ENCODE measurements around the gene PIH1D1. TPM values are rescaled to one million over a fixed set of nuclear protein-coding genes. Genes with fewer than 3 reads are reported as not detected.

Gene PIH1D1
- total and polyA plus RNA-seq, 10 of the 15 experiments (the other 5 are each of a cell fraction or from before 2014, with no cell fraction given): 16.1 to 153 (median 106) TPM

GRCh38 chr19:49415102-49415809, 36.4 kb downstream of the PIH1D1 start (continued):
- TF ChIP-seq ZNF384 (IDR thresholded peaks at IDR 0.05; ENCODE audit: borderline replicate concordance, low read depth, low read length): no peak
- peak; percentile 77 to 87 for TF ChIP-seq IKZF2 (IDR thresholded peaks at IDR 0.05)
- no peak for TF ChIP-seq ZNF207 (IDR thresholded peaks at IDR 0.05; ENCODE audit: borderline replicate concordance)
- no peak for TF ChIP-seq ZNF217 (IDR thresholded peaks at IDR 0.05)
- TF ChIP-seq MXI1 (IDR thresholded peaks at IDR 0.05; ENCODE audit: low read depth, low read length): no peak
- TF ChIP-seq CREB1 (IDR thresholded peaks at IDR 0.05; ENCODE audit: low read depth): peak; percentile 81
- TF ChIP-seq, protein P1, sequence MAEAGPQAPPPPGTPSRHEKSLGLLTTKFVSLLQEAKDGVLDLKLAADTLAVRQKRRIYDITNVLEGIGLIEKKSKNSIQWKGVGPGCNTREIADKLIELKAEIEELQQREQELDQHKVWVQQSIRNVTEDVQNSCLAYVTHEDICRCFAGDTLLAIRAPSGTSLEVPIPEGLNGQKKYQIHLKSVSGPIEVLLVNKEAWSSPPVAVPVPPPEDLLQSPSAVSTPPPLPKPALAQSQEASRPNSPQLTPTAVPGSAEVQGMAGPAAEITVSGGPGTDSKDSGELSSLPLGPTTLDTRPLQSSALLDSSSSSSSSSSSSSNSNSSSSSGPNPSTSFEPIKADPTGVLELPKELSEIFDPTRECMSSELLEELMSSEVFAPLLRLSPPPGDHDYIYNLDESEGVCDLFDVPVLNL (IDR thresholded peaks at IDR 0.05; ENCODE audit: low read depth, low read length): no peak
- TF ChIP-seq SKIL (IDR thresholded peaks at IDR 0.05; ENCODE audit: low read depth, poor library complexity, severe bottlenecking): no peak
- TF ChIP-seq SMAD5 (IDR thresholded peaks at IDR 0.05; ENCODE audit: low read depth): no peak
- peak; percentile 69; the same call in 1 of the 2 replicates for TF ChIP-seq MEF2A (IDR thresholded peaks at IDR 0.05; ENCODE audit: insufficient read depth, low read depth, low read length)
- TF ChIP-seq CHD1 (IDR thresholded peaks at IDR 0.05; ENCODE audit: low read depth, low read length): no peak
- TF ChIP-seq CHD2 (IDR thresholded peaks at IDR 0.05; ENCODE audit: borderline replicate concordance, low read depth, low read length): peak; percentile 73; the same call in 1 of the 2 replicates
- TF ChIP-seq, protein P2, sequence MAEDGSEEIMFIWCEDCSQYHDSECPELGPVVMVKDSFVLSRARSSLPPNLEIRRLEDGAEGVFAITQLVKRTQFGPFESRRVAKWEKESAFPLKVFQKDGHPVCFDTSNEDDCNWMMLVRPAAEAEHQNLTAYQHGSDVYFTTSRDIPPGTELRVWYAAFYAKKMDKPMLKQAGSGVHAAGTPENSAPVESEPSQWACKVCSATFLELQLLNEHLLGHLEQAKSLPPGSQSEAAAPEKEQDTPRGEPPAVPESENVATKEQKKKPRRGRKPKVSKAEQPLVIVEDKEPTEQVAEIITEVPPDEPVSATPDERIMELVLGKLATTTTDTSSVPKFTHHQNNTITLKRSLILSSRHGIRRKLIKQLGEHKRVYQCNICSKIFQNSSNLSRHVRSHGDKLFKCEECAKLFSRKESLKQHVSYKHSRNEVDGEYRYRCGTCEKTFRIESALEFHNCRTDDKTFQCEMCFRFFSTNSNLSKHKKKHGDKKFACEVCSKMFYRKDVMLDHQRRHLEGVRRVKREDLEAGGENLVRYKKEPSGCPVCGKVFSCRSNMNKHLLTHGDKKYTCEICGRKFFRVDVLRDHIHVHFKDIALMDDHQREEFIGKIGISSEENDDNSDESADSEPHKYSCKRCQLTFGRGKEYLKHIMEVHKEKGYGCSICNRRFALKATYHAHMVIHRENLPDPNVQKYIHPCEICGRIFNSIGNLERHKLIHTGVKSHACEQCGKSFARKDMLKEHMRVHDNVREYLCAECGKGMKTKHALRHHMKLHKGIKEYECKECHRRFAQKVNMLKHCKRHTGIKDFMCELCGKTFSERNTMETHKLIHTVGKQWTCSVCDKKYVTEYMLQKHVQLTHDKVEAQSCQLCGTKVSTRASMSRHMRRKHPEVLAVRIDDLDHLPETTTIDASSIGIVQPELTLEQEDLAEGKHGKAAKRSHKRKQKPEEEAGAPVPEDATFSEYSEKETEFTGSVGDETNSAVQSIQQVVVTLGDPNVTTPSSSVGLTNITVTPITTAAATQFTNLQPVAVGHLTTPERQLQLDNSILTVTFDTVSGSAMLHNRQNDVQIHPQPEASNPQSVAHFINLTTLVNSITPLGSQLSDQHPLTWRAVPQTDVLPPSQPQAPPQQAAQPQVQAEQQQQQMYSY (CRISPR knock-in tag; IDR thresholded peaks at IDR 0.05): no peak
- no peak for TF ChIP-seq POLR2AphosphoS2 (IDR thresholded peaks at IDR 0.05; ENCODE audit: low read depth, low read length)
- TF ChIP-seq TCF12 (IDR thresholded peaks at IDR 0.05; ENCODE audit: low read depth, low read length): peak; percentile 83; the same call in 1 of the 2 replicates
- no peak for TF ChIP-seq KLF5 (IDR thresholded peaks at IDR 0.05; ENCODE audit: partially characterized antibody)
- TF ChIP-seq FOXM1 (IDR thresholded peaks at IDR 0.05; ENCODE audit: low read depth, low read length): peak; percentile 66; the same call in 1 of the 2 replicates
- TF ChIP-seq, protein P3, sequence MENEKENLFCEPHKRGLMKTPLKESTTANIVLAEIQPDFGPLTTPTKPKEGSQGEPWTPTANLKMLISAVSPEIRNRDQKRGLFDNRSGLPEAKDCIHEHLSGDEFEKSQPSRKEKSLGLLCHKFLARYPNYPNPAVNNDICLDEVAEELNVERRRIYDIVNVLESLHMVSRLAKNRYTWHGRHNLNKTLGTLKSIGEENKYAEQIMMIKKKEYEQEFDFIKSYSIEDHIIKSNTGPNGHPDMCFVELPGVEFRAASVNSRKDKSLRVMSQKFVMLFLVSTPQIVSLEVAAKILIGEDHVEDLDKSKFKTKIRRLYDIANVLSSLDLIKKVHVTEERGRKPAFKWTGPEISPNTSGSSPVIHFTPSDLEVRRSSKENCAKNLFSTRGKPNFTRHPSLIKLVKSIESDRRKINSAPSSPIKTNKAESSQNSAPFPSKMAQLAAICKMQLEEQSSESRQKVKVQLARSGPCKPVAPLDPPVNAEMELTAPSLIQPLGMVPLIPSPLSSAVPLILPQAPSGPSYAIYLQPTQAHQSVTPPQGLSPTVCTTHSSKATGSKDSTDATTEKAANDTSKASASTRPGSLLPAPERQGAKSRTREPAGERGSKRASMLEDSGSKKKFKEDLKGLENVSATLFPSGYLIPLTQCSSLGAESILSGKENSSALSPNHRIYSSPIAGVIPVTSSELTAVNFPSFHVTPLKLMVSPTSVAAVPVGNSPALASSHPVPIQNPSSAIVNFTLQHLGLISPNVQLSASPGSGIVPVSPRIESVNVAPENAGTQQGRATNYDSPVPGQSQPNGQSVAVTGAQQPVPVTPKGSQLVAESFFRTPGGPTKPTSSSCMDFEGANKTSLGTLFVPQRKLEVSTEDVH (IDR thresholded peaks at IDR 0.05; ENCODE audit: low read depth, partially characterized antibody): no peak
- no peak for TF ChIP-seq SUZ12 (IDR thresholded peaks at IDR 0.05; ENCODE audit: unreplicated experiment)
- no peak for TF ChIP-seq STAT3 (IDR thresholded peaks at IDR 0.05; ENCODE audit: low read depth, low read length)
- TF ChIP-seq SMAD1 (IDR thresholded peaks at IDR 0.05; ENCODE audit: low read depth, partially characterized antibody): no peak
